Neural progenitor cell (in vitro differentiated cells): ENCODE results near the gene NT5DC2. TPM values are rescaled to one million over a fixed set of nuclear protein-coding genes. Genes with fewer than 3 reads are reported as not detected.

ENCODE experiments used
- DNase-seq: peaks from one replicate; pipeline ENCODE4 v3.0.0-alpha.2; 2016; ENCODE audit warnings: low spot score
- H2AFZ ChIP-seq: fragments of 200-600 bp; sonication (generic); replicated peaks from 2 replicates; pipeline ENCODE4 v1.6.1; 2016; ENCODE audit warnings: antibody characterized with exemption
- H3F3A ChIP-seq: fragments of 200-600 bp; sonication (generic); 2 replicates; pipeline ENCODE4 v1.6.1; 2016; ENCODE audit warnings: antibody characterized with exemption, low read depth
- H3K27ac ChIP-seq: fragments of 200-600 bp; sonication (generic); 2 replicates; pipeline ENCODE4 v1.5.1; 2016; ENCODE audit warnings: mild to moderate bottlenecking
- H3K27me3 ChIP-seq: fragments of 200-600 bp; sonication (generic); 2 replicates; pipeline ENCODE4 v1.6.1; 2016; ENCODE audit warnings: mild to moderate bottlenecking, moderate library complexity
- H3K36me3 ChIP-seq: fragments of 200-600 bp; sonication (generic); 2 replicates; pipeline ENCODE4 v1.5.1; 2016
- H3K4me1 ChIP-seq: fragments of 200-600 bp; sonication (generic); 2 replicates; pipeline ENCODE4 v1.6.1; 2016; ENCODE audit warnings: mixed run types
- H3K4me2 ChIP-seq: fragments of 200-600 bp; sonication (generic); 2 replicates; pipeline ENCODE4 v1.6.1; 2016
- H3K4me3 ChIP-seq: fragments of 200-600 bp; sonication (generic); 2 replicates; pipeline ENCODE4 v1.5.1; 2016
- H3K79me2 ChIP-seq: fragments of 200-600 bp; sonication (generic); 2 replicates; pipeline ENCODE4 v1.6.1; 2016; ENCODE audit warnings: low read depth
- H3K9ac ChIP-seq: fragments of 200-600 bp; sonication (generic); 2 replicates; pipeline ENCODE4 v1.6.1; 2016
- H3K9me3 ChIP-seq: fragments of 200-600 bp; sonication (generic); 2 replicates; pipeline ENCODE4 v1.5.1; 2016; ENCODE audit warnings: low read depth
- H4K20me1 ChIP-seq: fragments of 200-600 bp; sonication (generic); 2 replicates; pipeline ENCODE4 v1.6.1; 2016; ENCODE audit warnings: low read depth
- H3K27ac Mint-ChIP-seq: 3 replicates; pipeline ENCODE4 v1.8.0; 2021; ENCODE audit warnings: mixed read lengths
- H3K27me3 Mint-ChIP-seq: 2 replicates; pipeline ENCODE4 v1.8.0; 2022; ENCODE audit warnings: low read depth, mild to moderate bottlenecking, inconsistent platforms, moderate library complexity, mixed read lengths; ENCODE audit not compliant: insufficient read depth
- H3K36me3 Mint-ChIP-seq: 3 replicates; pipeline ENCODE4 v1.8.0; 2021; ENCODE audit warnings: mixed read lengths
- H3K4me1 Mint-ChIP-seq: 3 replicates; pipeline ENCODE4 v1.8.0; 2021; ENCODE audit warnings: mixed read lengths
- H3K4me3 Mint-ChIP-seq: 3 replicates; pipeline ENCODE4 v1.8.0; 2021; ENCODE audit warnings: mild to moderate bottlenecking, moderate library complexity, mixed read lengths
- H3K9me3 Mint-ChIP-seq: 3 replicates; pipeline ENCODE4 v1.8.0; 2020; ENCODE audit warnings: mixed read lengths
- EZH2 ChIP-seq: fragments of 200-600 bp; sonication (generic); IDR thresholded peaks from 2 replicates; pipeline ENCODE4 v1.6.1; 2017; ENCODE audit warnings: antibody characterized with exemption, mild to moderate bottlenecking, moderate library complexity
- EZH2phosphoT487 ChIP-seq: fragments of 200-600 bp; sonication (generic); IDR thresholded peaks from 2 replicates; pipeline ENCODE4 v1.6.1; 2017; ENCODE audit warnings: antibody characterized with exemption
- total RNA-seq: library from RNA; depleted of rRNA; stranded (reverse); fragments of >200 nt; gene quantifications from 2 replicates; pipeline ENCODE4 v1.2.3, GENCODE V29; 2015; ENCODE audit warnings: low replicate concordance
- TF ChIP-seq, protein P1 (sequence below): fragments of 200-600 bp; sonication (generic); IDR thresholded peaks from 2 replicates; pipeline ENCODE4 v1.5.1; 2017; ENCODE audit warnings: antibody characterized with exemption, mild to moderate bottlenecking

Gene NT5DC2
- total RNA-seq, 1 donor from 2014 or later, result 210 TPM

DNA sequence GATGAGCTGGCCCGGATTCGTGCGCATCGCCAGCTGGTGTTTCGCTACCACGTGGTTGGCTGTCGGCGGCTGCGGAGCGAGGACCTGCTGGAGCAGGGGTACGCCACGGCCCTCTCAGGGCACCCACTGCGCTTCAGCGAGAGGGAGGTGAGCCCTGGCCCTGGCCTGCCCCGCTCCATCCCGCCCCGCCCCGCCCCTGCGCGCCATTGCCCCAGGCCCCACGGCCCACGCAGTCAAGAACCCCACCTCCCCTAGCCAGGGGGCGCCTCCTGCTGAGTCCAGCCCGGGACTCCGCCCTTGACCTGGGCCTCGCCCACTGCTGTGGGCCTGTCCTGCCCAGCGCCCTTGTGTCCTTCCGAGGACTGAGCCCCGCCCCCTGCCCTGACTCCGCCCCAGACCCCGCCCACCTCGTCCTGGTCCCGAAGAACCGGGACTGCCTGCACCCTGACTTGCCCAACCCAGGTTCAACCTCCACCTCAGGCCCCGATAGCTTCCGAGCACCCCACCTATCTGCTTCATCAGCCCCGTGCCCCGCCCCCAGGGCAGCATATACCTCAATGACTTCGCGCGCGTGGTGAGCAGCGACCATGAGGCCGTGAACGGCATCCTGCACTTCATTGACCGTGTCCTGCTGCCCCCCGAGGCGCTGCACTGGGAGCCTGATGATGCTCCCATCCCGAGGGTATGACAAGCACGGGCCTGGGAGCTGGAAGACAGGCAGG, 14.8 kb downstream of the NT5DC2 start:
- no peaks in the 10 kb centered on the region for H4K20me1 ChIP-seq
- DNase-seq, result no peak
- H3K4me3 ChIP-seq, result no peak overlapping the region
- H3K27ac Mint-ChIP-seq, result no peak overlapping the region
- H3K36me3 Mint-ChIP-seq, result peaks cover under 1% of the 10 kb centered on the region
- no peak overlapping the region for H2AFZ ChIP-seq
- H3K27me3 ChIP-seq, result peaks cover 6% of the 10 kb centered on the region
- no peaks in the 10 kb centered on the region for H3K9me3 Mint-ChIP-seq
- no peaks in the 10 kb centered on the region for H3K79me2 ChIP-seq
- H3K9ac ChIP-seq, result no peak overlapping the region
- peaks cover 3% of the 10 kb centered on the region for H3K4me1 Mint-ChIP-seq
- H3F3A ChIP-seq, result no peaks in the 10 kb centered on the region
- H3K27ac ChIP-seq, result no peak overlapping the region
- no peaks in the 10 kb centered on the region for H3K36me3 ChIP-seq
- H3K4me3 Mint-ChIP-seq, result no peak overlapping the region
- H3K4me2 ChIP-seq, result no peak overlapping the region
- H3K4me1 ChIP-seq, result no peaks in the 10 kb centered on the region
- H3K9me3 ChIP-seq, result no peaks in the 10 kb centered on the region
- H3K27me3 Mint-ChIP-seq, result no peaks in the 10 kb centered on the region
- TF ChIP-seq, protein P1, sequence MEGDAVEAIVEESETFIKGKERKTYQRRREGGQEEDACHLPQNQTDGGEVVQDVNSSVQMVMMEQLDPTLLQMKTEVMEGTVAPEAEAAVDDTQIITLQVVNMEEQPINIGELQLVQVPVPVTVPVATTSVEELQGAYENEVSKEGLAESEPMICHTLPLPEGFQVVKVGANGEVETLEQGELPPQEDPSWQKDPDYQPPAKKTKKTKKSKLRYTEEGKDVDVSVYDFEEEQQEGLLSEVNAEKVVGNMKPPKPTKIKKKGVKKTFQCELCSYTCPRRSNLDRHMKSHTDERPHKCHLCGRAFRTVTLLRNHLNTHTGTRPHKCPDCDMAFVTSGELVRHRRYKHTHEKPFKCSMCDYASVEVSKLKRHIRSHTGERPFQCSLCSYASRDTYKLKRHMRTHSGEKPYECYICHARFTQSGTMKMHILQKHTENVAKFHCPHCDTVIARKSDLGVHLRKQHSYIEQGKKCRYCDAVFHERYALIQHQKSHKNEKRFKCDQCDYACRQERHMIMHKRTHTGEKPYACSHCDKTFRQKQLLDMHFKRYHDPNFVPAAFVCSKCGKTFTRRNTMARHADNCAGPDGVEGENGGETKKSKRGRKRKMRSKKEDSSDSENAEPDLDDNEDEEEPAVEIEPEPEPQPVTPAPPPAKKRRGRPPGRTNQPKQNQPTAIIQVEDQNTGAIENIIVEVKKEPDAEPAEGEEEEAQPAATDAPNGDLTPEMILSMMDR, result no peak
- no peak for TF ChIP-seq EZH2
- TF ChIP-seq EZH2phosphoT487, result no peak

DNA sequence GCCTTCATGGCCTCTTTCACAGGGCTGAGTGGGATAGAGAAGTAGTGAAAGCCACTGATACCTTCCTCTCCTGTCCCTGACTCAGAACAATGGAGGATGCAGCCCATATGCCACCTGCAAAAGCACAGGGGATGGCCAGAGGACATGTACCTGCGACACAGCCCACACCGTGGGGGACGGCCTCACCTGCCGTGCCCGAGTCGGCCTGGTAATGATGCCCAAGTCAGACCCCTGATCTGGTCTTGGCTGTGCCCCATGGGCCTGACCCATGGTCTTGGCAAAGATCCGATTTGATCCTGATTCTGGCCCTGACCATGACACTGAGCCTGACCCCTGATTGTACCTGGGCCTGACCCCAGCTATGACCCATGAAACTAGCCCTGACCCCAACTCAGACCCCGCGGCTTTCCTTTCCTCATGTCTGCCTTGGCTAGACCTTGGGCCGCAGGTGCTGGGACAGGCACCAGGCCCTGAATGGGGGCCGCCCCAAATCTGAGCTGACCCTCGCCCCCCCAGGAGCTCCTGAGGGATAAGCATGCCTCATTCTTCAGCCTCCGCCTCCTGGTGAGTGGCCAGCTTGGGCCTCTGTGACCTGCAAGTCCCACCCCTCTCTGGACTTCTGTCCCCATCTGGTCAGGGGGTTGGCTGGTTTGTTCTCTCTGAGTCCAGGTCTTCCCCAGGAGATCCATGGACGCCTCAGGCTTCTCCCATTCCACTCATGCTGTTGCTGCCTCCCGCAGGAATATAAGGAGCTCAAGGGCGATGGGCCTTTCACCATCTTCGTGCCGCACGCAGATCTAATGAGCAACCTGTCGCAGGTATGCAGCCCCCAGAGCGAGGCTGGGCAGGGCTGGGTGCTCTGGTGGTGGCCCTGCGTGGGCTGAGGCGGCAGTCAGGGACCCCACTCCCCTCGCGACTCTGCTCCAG, 15.6 kb downstream of the NT5DC2 start:
- no peaks in the 10 kb centered on the region for H4K20me1 ChIP-seq
- no peaks in the 10 kb centered on the region for H3F3A ChIP-seq
- Mint-ChIP-seq H3K4me3 (no peak overlapping the region), H3K27me3 (no peaks in the 10 kb centered on the region), H3K27ac (no peak overlapping the region), H3K4me1 (peaks cover 3% of the 10 kb centered on the region), H3K9me3 (no peaks in the 10 kb centered on the region), H3K36me3 (no peaks in the 10 kb centered on the region)
- H3K9me3 ChIP-seq, result no peaks in the 10 kb centered on the region
- H3K27me3 ChIP-seq, result peaks cover 6% of the 10 kb centered on the region
- H3K4me2 ChIP-seq, result no peak overlapping the region
- H3K9ac ChIP-seq, result no peak overlapping the region
- no peak overlapping the region for H2AFZ ChIP-seq
- H3K4me1 ChIP-seq, result no peaks in the 10 kb centered on the region
- TF ChIP-seq EZH2phosphoT487 (no peak), EZH2 (no peak)
- TF ChIP-seq, protein P1, result no peak
- H3K4me3 ChIP-seq, result no peak overlapping the region
- H3K27ac ChIP-seq, result no peak overlapping the region
- H3K36me3 ChIP-seq, result no peaks in the 10 kb centered on the region
- no peaks in the 10 kb centered on the region for H3K79me2 ChIP-seq
- no peak for DNase-seq

DNA sequence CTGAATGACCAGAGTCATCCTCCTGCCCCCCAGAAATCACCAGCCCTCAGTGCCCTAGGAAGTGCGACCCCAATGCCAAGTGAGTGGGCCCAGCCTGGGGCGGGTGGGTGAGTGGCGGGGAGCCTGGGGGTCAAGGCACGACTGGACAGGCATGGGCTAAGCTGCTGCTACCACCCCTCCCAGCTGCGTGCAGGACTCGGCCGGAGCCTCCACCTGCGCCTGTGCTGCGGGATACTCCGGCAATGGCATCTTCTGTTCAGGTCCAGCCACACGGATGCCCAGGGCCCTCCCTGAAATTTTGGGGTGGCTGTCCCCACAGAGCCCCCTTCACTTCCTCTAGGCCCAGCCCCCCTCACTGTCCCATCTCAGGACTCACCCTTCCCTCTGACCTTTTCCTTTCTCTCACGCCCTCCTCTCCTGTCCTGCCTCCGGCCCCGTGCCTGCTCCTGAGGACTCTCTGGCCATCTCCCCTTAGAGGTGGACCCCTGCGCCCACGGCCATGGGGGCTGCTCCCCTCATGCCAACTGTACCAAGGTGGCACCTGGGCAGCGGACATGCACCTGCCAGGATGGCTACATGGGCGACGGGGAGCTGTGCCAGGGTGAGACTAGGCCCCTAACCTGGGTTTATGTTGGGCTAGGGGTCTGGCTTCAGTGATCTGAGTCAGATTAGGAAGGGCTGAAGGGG, 17.0 kb downstream of the NT5DC2 start:
- Mint-ChIP-seq H3K36me3 (no peaks in the 10 kb centered on the region), H3K4me1 (peaks cover 3% of the 10 kb centered on the region)
- H3K36me3 ChIP-seq, result no peaks in the 10 kb centered on the region

More for the DNA sequence above, 17.0 kb downstream of the NT5DC2 start:
- H3K27ac Mint-ChIP-seq, result peak overlapping the region; percentile 57
- H3K27me3 ChIP-seq, result peaks cover 6% of the 10 kb centered on the region
- H4K20me1 ChIP-seq, result no peaks in the 10 kb centered on the region
- H3F3A ChIP-seq, result no peaks in the 10 kb centered on the region
- H3K4me3 ChIP-seq, result no peak overlapping the region
- no peaks in the 10 kb centered on the region for H3K9me3 Mint-ChIP-seq
- H3K4me1 ChIP-seq, result no peaks in the 10 kb centered on the region
- H3K27ac ChIP-seq, result no peak overlapping the region
- H2AFZ ChIP-seq, result no peak overlapping the region
- H3K9me3 ChIP-seq, result no peaks in the 10 kb centered on the region
- DNase-seq, result no peak
- no peak overlapping the region for H3K4me3 Mint-ChIP-seq
- no peak overlapping the region for H3K4me2 ChIP-seq
- no peak overlapping the region for H3K9ac ChIP-seq
- TF ChIP-seq EZH2phosphoT487 (no peak), EZH2 (no peak)
- TF ChIP-seq, protein P1, result no peak
- no peaks in the 10 kb centered on the region for H3K27me3 Mint-ChIP-seq
- no peaks in the 10 kb centered on the region for H3K79me2 ChIP-seq
